ENCODE results near the gene KCTD17.

- TF ChIP-seq CTCF (conservative IDR thresholded peaks at IDR 0.05) (no peak), ZFX (IDR thresholded peaks at IDR 0.05) (no peak)
Measured at GRCh38 chr22:37010976-37011375, 40.6 kb upstream of the KCTD17 start.

Data from C4-2B (cell line).